Subcutaneous abdominal adipose tissue (tissue), 5 donors: Measurements from ENCODE around the gene C1orf94.

Source experiments
- H3K27ac ChIP-seq: one replicate; pipeline ENCODE4 v1.7.0; 2013; ENCODE audit warnings: low read depth, mild to moderate bottlenecking, inconsistent platforms, low read length, moderate library complexity
- H3K27me3 ChIP-seq, 5 donors: one replicate each; pipeline ENCODE4 v1.7.0; 2013; ENCODE audit warnings: low read length in 5 of 5, inconsistent platforms in 1 of 5; ENCODE audit not compliant: control insufficient read depth in 5 of 5, insufficient read depth in 4 of 5
- H3K36me3 ChIP-seq, 5 donors: one replicate each; pipeline ENCODE4 v1.7.0; 2013; ENCODE audit warnings: low read length in 5 of 5; ENCODE audit not compliant: control insufficient read depth in 5 of 5, insufficient read depth in 5 of 5
- H3K4me1 ChIP-seq, 5 donors: one replicate each; pipeline ENCODE4 v1.7.0; 2013; ENCODE audit warnings: low read length in 5 of 5, mild to moderate bottlenecking in 3 of 5, moderate library complexity in 1 of 5; ENCODE audit not compliant: control insufficient read depth in 5 of 5, insufficient read depth in 5 of 5
- H3K4me3 ChIP-seq, 5 donors: one replicate each; pipeline ENCODE4 v1.7.0; 2013; ENCODE audit warnings: low read length in 5 of 5, low read depth in 1 of 5
- H3K9ac ChIP-seq, 5 donors: one replicate each; pipeline ENCODE4 v1.7.0; 2013; ENCODE audit warnings: low read length in 5 of 5, mild to moderate bottlenecking in 4 of 5, moderate library complexity in 3 of 5
- H3K9me3 ChIP-seq, 5 donors: one replicate each; pipeline ENCODE4 v1.7.0; 2013; ENCODE audit warnings: low read length in 5 of 5; ENCODE audit not compliant: control insufficient read depth in 5 of 5
- donor health status: healthy.
- donor health status: healthy.
- donor health status: healthy.
- donor health status: healthy.
- donor health status: healthy.

C1orf94 gene

GRCh38 chr1:34176830-34177603 lies at the start of gene C1orf94:
C1orf94 (plus strand) TSS chr1:34176907; CDS start chr1:34177790, 883 bp downstream.
- peaks cover 0 to 6% (median 3%) of the 10 kb centered on the region in 5 donors for H3K4me1 ChIP-seq
- H3K9me3 ChIP-seq: no peaks in the 10 kb centered on the region
- no peak within 1 kb of the TSS for H3K4me3 ChIP-seq
- H3K9ac ChIP-seq: no peak within 1 kb of the TSS
- no peak within 1 kb of the TSS for H3K27ac ChIP-seq
- H3K36me3 ChIP-seq: no peaks in the 10 kb centered on the region
- H3K27me3 ChIP-seq: peaks cover 8 to 43% (median 27%) of the 10 kb centered on the region in 5 donors

- no peak overlapping the region for H3K27ac ChIP-seq
Observed at GRCh38 chr1:34127006-34128000, 49.4 kb upstream of the C1orf94 start.

GRCh38 chr1:34128186-34128889 lies 48.4 kb upstream of the C1orf94 start:
- Histone ChIP-seq H3K9me3 (no peaks in the 10 kb centered on the region), H3K27me3 (peaks cover 2 to 18% (median 7%) of the 10 kb centered on the region in 5 donors), H3K4me3 (no peak overlapping the region), H3K4me1 (no peaks in the 10 kb centered on the region), H3K27ac (no peak overlapping the region), H3K9ac (no peak overlapping the region), H3K36me3 (no peaks in the 10 kb centered on the region)

More at GRCh38 chr1:34127006-34128000, 49.4 kb upstream of the C1orf94 start:
- peaks cover 2 to 18% (median 7%) of the 10 kb centered on the region in 5 donors for H3K27me3 ChIP-seq
- H3K4me1 ChIP-seq: no peaks in the 10 kb centered on the region
- H3K9ac ChIP-seq: no peak overlapping the region
- H3K36me3 ChIP-seq: no peaks in the 10 kb centered on the region
- no peaks in the 10 kb centered on the region for H3K9me3 ChIP-seq
- H3K4me3 ChIP-seq: no peak overlapping the region

GRCh38 chr1:34129630-34130029 lies 47.1 kb upstream of the C1orf94 start:
- no peak overlapping the region for H3K4me3 ChIP-seq
- H3K9ac ChIP-seq: no peak overlapping the region
- H3K27ac ChIP-seq: no peak overlapping the region
- peaks cover 2 to 18% (median 7%) of the 10 kb centered on the region in 5 donors for H3K27me3 ChIP-seq
- H3K9me3 ChIP-seq: no peaks in the 10 kb centered on the region
- no peaks in the 10 kb centered on the region for H3K4me1 ChIP-seq
- no peaks in the 10 kb centered on the region for H3K36me3 ChIP-seq

GRCh38 chr1:34130306-34130705 lies 46.4 kb upstream of the C1orf94 start:
- Histone ChIP-seq H3K27me3 (peaks cover 2 to 18% (median 7%) of the 10 kb centered on the region in 5 donors), H3K4me1 (no peaks in the 10 kb centered on the region), H3K36me3 (no peaks in the 10 kb centered on the region), H3K4me3 (no peak overlapping the region), H3K9ac (no peak overlapping the region), H3K9me3 (no peaks in the 10 kb centered on the region), H3K27ac (no peak overlapping the region)

- Histone ChIP-seq H3K27ac (no peak overlapping the region), H3K4me3 (no peak overlapping the region), H3K36me3 (no peaks in the 10 kb centered on the region), H3K9me3 (no peaks in the 10 kb centered on the region), H3K27me3 (peaks cover 2 to 15% (median 7%) of the 10 kb centered on the region in 5 donors), H3K4me1 (no peaks in the 10 kb centered on the region), H3K9ac (no peak overlapping the region)
Observed at GRCh38 chr1:34131396-34132160, 45.1 kb upstream of the C1orf94 start.

GRCh38 chr1:34132161-34132420 lies 44.6 kb upstream of the C1orf94 start:
- Histone ChIP-seq H3K9me3 (no peaks in the 10 kb centered on the region), H3K27me3 (peaks cover 2 to 12% (median 7%) of the 10 kb centered on the region in 5 donors), H3K9ac (no peak overlapping the region)

GRCh38 chr1:34137411-34137810 lies 39.3 kb upstream of the C1orf94 start:
- H3K27me3 ChIP-seq: no peaks in the 10 kb centered on the region
- H3K27ac ChIP-seq: no peak overlapping the region
- no peaks in the 10 kb centered on the region for H3K9me3 ChIP-seq

More at GRCh38 chr1:34132161-34132420, 44.6 kb upstream of the C1orf94 start:
- Histone ChIP-seq H3K27ac (no peak overlapping the region), H3K4me1 (no peaks in the 10 kb centered on the region), H3K36me3 (no peaks in the 10 kb centered on the region), H3K4me3 (no peak overlapping the region)

GRCh38 chr1:34140011-34140676 lies 36.6 kb upstream of the C1orf94 start:
- Histone ChIP-seq H3K36me3 (no peaks in the 10 kb centered on the region), H3K4me3 (no peak overlapping the region), H3K9ac (no peak overlapping the region), H3K9me3 (no peaks in the 10 kb centered on the region), H3K27ac (no peak overlapping the region), H3K4me1 (peaks cover 0 to 5% (median 0%) of the 10 kb centered on the region in 5 donors), H3K27me3 (peaks cover 0 to 5% (median 0%) of the 10 kb centered on the region in 5 donors)

More at GRCh38 chr1:34137411-34137810, 39.3 kb upstream of the C1orf94 start:
- Histone ChIP-seq H3K36me3 (no peaks in the 10 kb centered on the region), H3K4me3 (no peak overlapping the region), H3K9ac (no peak overlapping the region), H3K4me1 (peaks cover 0 to 5% (median 0%) of the 10 kb centered on the region in 5 donors)
